Ureter (tissue), 1 donor: ENCODE data around the gene TLK2. TPM values are rescaled to one million over a fixed set of nuclear protein-coding genes. Genes with fewer than 3 reads are reported as not detected.
"Not testable (repeated sequence)": the region's sequence is repeated elsewhere in the genome, so short reads cannot be mapped to it uniquely, and the experiment has no call there.

Source experiments
- DNase-seq: peaks from one replicate; pipeline ENCODE4 v3.0.0-alpha.2; 2020; ENCODE audit warnings: low spot score
- total RNA-seq: library from RNA; stranded (reverse); gene quantifications from one replicate; pipeline ENCODE4 v1.2.4, GENCODE V29; 2023
- donor health status: DM: yes; HTN: yes; CAD: no.

Gene TLK2
- total RNA-seq, 1 donor from 2014 or later: 63.9 TPM

DNA sequence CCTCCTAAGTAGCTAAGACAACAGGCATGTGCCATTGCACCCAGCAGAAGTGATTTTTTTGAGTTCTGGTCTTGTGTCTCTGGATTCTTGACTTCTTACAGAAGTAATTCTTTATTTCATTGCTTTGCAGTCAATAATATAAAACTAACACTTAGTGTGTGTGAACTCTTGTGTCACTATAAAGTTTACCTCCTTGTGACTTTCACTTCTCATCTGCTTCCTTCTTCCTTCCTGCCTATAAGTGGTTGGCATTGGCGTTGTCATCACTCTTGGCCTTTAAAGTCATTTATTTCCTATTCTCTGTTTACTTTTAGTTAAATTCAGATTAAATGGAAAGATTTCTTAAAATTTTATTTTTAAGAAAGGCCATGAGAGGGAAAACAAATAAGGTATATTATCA, 12.4 kb downstream of the TLK2 start:
- DNase-seq: not testable (repeated sequence)

DNA sequence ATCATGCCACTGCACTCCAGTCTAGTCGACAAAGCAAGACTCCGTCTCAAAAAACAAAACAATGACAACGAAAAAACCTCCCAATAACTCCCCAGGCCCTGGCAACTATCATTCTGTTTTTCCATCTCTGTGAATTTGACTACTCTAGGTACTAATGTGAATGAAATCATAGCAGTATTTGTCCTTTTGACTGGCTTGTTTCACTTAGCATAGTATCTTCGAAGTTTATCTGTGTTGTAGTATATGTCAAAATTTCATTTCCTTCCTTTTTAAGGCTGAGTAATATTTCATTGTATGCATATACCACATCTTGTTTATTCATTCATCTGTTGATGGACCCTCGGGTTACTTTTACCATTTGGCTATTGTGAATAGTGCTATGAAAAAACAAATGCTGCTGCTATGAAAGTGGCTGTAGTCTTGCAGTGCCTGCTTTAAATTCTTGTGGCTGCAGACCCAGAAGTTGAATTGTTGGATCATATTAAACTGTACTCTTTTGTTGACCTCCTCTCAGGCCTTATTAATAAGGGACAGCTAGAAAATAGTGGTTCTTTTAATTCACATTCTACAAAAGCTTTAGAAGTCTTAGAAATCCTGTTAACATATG, 14.5 kb downstream of the TLK2 start:
- not testable (repeated sequence) for DNase-seq

DNA sequence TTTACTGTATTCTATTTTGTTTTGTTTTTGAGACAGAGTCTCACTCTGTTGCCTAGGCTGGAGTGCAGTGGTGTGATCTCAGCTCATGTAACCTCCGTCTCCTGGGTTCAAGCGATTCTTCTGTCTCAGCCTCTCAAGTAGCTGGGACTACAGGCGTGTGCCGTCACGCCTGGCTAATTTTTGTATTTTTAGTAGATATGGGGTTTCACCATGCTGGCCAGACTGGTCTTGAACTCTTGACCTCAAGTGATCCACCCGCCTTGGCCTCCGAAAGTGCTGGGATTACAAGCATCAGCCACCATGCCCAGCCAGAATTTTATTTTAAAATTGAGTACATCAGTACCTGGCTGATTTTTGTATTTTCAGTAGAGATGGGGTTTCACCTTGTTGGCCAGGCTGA, 15.4 kb downstream of the TLK2 start:
- DNase-seq: not testable (repeated sequence)

DNA sequence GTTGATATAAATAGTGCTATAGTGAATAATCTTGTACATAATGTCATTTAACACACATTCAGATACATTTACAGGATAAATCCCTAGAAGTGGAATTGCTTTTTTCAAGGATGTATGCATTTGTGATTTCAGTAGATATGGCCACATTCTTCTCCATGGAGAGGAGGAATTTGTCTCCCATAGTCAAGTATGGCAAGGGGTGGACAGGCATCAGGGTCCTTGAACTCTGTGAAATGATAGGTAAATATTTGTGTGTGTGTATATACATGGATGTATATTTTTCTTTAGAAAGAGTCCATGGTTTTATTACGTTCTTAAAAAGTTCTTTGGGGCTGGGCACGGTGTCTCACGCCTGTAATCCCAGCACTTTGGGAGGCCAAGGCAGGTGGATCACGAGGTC, 17.7 kb downstream of the TLK2 start:
- DNase-seq: not testable (repeated sequence)

DNA sequence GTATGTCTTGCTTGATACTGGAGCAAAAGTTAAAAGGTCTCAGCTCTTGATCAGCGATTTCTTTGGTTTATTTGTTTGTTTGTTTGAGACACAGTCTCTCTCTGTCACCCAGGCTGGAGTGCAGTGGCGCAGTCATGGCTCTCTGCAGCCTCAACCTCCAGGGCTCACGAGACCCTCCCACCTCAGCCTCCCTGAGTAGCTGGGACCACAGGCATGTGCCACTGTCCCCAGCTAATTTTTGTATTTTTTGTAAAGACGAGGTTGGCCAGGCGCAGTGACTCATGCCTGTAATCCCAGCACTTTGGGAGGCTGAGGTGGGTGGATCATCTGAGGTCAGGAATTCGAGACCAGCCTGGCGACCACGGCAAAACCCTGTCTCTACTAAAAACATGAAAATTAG, 20.2 kb downstream of the TLK2 start:
- not testable (repeated sequence) for DNase-seq

DNA sequence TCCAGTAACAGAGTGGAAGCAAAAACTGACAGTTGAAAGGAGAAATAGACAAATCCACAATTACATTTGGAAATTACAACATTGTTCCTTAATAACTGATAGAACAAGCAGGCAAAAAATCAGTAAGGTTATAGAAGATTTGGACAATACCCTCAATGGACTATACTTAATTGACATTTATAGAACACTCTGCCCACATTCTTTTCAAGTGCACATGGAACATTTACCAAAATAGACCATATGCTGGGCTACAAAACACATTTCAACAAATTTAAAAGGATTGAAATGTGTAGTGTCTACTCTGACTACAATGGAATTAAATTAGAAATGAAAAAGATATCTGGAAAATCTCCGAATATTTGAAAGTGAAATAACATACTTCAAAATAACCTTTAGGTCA, 21.8 kb downstream of the TLK2 start:
- DNase-seq: not testable (repeated sequence)

DNA sequence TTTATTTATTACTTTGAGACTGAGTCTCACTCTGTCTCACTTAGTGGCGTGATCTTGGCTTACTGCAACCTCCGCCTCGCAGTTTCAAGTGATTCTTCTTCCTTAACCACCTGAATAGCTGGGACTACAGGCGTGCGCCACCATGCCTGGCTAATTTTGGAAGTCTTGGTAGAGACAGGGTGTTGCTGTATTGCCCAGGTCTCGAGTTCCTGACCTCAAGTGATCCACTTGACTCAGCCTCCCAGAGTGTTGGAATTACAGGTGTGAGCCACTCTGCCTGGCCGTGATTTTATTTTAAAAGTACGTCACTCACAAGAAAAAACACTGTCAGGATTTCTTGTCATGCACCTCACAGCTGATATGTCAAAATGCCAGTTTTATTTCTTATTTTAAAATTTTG, 26.2 kb downstream of the TLK2 start:
- not testable (repeated sequence) for DNase-seq

DNA sequence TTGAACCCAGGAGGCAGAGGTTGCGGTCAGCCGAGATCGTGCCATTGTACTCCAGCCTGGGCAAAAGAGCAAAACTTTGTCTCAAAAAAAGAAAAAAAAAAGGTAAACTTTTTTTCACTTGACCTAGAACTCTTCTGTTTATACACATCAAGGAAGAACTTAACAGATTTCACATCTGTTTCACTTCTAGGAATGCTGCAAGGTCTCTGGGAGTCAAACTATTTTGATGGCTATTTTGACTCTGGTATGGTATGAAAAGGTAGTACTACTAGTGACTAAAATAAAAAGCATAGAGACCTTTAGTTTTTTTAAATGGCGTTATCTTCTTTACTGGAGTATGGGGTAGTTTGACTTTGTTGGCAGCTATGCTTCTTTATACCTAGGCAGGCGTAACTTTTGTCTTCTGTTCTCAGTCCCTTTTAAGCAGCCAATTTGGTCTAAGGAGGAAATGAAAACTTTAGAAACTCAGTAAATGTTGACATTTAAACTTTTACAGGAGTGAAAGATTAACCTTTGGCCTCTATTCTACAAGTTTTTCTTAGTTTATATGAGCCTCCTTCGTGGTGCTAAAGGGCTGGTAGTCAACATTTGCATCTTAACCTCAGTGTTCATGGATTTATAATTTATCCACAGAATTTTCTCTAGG, 28.7 kb downstream of the TLK2 start:
- not testable (repeated sequence) for DNase-seq

DNA sequence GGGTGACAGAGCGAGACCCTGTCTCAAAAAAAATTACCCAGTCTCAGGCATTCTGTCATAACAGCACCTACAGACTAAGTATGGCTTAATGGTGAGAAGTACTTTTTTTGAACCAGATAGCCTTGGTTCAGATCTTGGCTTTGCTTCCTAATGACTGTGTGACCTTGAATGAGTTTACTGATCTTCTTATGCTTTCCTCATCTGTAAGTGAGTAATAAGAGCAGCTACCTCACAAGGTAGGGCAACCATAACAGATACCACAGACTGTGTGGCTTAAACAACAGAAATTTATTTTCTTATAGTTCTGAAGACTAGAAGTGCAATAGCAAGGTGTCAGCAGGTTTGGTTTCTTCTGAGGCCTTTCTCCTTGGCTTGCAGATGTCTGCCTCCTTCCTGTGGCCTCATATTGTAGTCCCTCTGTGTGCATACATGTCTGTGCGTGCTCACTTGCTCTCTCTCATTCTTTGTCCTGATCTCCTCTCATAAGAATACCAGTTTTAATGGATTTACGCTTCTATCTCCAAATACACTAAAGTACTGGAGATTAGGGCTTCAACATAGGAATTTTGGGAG, 31.7 kb downstream of the TLK2 start:
- DNase-seq: not testable (repeated sequence)

DNA sequence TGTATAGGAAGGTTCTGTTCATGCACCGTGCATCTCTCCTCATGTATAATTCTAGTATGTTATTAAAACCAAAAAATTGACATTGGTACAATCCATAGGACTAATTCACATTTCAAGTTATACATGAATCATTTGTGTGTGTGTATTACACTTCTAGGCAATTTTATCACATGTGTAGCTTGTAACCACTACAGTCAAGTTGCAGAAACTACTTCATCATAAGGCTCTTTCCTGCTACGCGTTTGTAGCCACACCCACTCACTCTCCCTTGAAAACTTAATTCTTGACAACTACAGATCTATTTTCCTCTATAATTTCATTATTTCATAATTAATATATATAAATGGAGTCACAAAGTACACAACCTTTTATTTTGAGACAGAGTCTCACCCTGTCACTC, 32.4 kb downstream of the TLK2 start:
- DNase-seq: not testable (repeated sequence)

DNA sequence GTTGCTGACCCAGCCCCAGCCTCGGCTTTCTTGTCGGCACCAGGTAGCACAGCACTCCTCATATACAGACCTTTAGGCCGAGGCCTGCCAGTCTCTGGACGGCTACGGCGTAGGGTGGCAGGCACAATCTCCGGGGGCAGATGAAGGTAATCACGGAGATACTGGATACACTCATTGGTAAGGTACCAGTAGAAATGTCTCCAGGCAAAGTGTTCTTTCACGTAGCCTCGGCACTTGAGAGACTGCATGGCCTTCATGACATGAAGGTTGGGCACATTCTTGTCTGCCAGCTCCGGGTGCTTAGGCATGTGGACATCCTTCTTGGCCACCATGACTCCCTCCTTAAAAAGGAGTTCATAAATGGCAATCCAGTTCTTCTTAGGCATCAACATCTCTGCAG, 37.8 kb downstream of the TLK2 start:
- not testable (repeated sequence) for DNase-seq

DNA sequence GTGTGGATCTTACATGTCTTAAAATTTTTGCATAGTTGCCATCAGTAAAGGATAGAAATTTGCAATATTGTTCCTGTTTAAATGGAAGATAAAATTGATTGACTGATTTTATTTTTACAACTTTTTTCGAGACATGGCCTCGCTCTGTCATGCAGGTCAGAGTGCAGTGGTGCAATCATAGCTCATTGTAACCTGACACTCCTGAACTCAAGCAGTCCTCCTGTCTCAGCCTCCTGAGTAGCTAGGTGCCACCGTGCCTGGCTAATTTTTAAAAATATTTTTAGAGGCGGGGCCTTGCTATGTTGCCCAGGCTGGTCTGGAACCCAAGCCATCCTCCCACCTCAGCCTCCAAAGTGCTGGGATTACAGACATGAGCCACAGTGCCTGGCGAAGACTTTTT, 42.7 kb downstream of the TLK2 start:
- DNase-seq: not testable (repeated sequence)

DNA sequence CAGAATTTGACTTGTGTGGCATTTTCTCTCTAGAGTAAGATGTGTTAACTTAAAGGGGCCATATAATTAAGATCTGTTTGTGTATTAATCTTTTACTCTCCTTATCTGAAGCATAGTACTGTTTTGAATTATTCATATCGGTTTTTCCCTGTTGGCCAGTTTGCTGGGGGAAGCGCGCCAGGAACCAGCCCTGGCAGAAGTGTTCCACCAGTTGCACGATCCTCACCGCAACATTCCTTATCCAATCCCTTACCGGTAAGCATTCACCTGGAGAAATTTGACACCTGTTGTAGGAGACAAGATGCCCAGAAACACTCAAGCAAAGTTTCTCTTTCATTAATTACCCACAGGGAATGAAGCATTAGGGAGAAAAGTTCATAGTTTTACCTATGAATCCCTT, 45.5 kb downstream of the TLK2 start:
- not testable (repeated sequence) for DNase-seq

DNA sequence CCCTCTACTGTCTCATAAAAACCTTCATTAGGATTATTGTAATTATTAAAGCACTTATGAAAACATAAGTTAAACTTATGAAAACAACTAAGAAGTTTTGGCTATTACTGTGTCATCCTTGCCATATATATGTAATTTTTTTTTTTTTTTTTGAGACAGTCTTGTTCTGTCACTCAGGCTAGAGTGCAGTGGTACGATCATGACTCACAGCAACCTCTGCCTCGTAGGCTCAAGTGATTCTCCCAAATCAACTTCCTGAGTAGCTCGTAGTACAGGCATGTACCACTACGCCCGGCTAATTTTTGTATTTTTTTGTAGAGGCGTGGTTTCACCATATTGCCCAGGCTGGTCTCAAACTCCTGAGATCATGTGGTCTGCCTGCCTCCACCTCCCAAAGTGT, 46.7 kb downstream of the TLK2 start:
- not testable (repeated sequence) for DNase-seq

DNA sequence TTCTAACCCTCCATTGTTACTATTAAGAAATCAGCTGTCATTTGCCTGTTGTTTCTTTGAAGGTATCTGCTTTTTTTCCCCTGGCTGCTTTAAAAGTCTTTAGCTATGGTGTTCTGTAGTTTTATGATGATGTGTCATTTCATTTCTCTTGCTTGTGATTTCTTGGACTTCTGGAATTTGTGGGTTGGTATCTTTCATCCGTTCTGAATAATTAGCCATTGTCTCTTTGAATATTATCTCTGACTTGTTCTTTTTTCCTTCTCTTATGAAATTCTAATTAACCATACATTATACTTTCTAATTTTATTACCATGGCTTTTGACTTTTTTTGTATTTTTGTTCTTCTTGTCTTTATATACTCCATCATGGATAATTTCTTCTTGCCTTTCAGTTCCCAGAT, 52.3 kb downstream of the TLK2 start:
- DNase-seq: not testable (repeated sequence)

DNA sequence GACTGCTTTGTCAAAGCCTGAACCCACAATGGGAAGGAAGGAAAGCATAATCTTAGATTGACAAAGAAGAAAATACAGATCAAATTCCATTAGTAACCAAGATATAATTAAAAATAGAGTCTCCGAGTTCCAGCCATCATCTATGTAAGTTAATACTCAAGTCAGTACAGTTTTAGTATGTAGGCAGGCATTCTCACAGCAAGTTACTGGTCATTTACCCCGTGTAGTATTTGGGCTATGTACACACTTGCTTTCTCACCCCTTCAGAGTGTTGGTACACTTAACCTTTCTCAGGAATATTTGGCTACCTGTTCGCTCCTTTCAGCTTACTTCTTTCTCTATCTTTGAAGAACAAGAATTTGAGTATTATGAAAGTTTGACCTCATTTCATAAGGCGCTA, 57.9 kb downstream of the TLK2 start:
- not testable (repeated sequence) for DNase-seq

DNA sequence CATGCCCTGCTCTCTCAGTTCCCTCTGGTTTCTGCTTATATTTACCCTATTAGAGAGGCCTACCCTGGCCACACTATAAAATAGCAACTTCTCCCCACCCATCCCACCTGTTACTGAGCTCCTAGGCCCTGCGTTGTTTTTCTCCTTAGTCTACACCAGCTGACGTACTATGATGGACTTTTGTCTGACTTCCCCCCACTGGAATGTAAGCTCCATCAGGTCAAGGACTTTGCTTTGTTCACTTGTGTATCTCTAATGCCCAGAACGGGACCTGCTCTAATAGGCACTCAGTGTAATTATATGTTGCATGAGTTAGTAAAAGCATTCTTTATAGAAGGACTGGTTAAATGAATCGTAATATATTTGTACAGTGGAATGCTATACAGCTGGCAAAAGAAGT, 62.4 kb downstream of the TLK2 start:
- DNase-seq: not testable (repeated sequence)

DNA sequence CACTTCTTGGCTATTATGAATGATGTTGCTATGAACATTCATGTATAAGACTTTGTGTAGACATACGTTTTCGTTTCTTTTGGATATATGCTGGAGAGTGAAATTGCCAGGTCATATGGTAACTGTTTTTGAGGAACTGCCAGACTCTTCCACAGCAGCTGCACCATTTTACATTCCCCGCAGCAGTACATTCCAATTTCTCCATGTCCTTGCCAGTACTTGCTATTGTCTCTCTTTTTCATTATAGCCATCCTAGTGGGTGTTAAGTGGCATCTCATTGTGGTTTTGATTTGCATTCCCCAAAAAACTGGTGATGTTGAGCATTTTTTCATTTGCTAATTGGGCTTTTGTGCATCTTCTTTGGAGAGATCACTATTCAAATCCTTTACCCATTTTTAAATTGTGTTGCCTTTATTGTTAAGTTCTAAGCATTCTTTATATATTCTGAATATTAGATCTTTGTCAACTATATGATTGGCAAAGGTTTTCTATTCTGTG, 64.7 kb downstream of the TLK2 start:
- not testable (repeated sequence) for DNase-seq

DNA sequence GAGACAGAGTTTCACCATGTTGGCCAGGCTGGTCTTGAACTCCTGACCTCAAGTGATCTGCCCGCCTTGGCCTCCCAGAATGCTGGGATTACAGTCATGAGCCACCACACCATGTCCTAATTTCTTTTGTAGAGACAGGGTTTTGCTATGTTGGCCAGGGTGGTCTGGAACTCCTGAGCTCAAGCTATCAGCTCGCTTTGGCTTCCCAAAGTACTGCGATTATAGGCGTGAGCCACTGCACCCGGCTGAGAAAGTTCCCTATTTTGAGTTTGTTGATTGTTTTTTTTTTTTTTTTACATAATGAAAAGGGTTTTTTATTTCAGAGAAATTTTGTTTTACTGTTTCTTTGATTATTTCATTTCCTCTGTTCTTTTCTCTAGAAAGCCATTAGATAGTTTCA, 67.4 kb downstream of the TLK2 start:
- DNase-seq: not testable (repeated sequence)

DNA sequence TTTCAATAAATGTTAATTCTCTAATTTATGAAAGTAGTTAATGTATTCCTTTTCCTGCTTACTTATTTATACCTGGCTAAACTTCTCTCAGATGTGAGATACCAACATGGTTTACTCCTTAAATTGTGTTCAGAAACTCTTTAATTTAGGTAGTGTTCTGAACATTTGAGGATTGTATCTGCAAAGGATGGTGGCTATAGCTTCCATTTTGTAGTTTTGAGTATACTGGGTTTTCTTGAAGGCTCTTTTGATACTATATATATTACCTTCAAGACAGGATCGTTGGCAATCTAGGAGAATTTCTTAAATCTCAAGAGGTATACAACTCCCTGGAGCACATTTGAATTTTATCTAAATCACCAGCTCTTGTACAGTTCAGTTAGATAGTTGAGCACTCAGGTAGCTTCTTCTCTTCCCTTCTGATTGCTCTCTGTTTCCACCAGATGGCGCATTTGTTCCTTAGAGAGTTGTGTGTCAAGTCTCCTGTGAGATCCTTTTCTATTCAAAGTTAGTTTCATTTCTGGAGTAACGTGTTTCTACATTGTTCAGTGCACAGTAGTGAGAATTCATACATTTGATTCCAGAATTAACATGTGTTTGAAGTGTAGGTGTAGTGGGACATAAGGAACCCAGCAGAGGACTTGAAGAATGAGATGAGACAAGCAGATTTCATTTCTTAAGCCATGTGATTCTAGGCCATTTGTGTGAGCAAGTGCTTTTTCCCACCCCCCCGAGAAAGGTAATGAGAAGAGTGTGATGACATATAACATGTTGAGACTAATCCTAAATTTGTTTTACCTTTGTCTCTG, 74.4 kb downstream of the TLK2 start:
- not testable (repeated sequence) for DNase-seq

DNA sequence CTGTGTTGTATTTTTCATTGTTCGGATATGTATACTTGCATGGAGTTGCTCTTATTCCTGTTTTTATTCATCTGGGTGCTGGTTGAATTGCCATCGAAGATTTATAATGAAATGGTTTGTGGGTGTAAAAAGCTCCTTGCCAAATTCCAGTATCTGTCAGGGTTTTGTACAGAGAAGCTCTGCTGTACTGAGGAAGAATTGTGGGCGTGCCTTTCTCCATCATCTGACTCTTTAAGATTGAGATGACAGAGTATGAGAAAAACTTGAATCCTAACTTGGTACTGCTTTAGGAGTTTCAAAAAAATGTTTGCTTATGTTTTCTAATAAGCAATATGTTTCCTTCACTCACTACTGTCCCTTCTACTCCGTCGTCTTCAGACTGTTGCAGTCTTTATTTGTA, 78.9 kb downstream of the TLK2 start:
- not testable (repeated sequence) for DNase-seq

DNA sequence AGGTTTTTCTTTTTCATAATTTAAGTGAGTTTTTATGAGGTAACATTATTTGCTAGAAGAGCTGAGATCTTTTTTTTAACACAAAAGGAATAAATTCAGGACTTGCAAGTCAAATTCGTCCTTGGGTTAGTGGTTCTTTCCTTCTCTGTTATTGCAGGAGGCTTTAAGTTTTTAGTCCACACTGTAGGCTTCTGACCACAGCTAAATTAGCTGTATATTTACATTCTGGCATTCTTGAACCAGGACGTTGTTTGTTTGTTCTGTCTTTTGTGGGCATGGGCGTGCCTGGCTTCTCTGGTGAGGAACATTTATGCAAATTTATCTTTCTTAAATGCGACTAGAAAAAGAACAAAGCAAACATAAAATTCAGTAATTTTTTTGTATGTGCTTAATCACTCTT, 80.3 kb downstream of the TLK2 start:
- DNase-seq: not testable (repeated sequence)
